Mesothelial cell of epicardium (in vitro differentiated cells): ENCODE data around the gene KANK3. TPM values are rescaled to one million over a fixed set of nuclear protein-coding genes. Genes with fewer than 3 reads are reported as not detected.
"Not testable (repeated sequence)": the region's sequence is repeated elsewhere in the genome, so short reads cannot be mapped to it uniquely, and the experiment has no call there.

Experiments
- DNase-seq, 2 experiments: peaks; one replicate each; pipeline ENCODE4 v3.0.0; 2021; ENCODE audit warnings: low spot score in 2 of 2; ENCODE audit not compliant: unreplicated experiment in 2 of 2
- H3K27ac Mint-ChIP-seq: 2 replicates; pipeline ENCODE4 v1.8.0; 2021; ENCODE audit warnings: mixed read lengths
- H3K27me3 Mint-ChIP-seq: 2 replicates; pipeline ENCODE4 v1.8.0; 2021; ENCODE audit warnings: low read depth, mixed read lengths
- H3K36me3 Mint-ChIP-seq: 2 replicates; pipeline ENCODE4 v1.8.0; 2021; ENCODE audit warnings: mixed read lengths
- H3K4me1 Mint-ChIP-seq: 2 replicates; pipeline ENCODE4 v1.8.0; 2021; ENCODE audit warnings: mixed read lengths
- H3K4me3 Mint-ChIP-seq: 2 replicates; pipeline ENCODE4 v1.8.0; 2021; ENCODE audit warnings: mild to moderate bottlenecking, moderate library complexity, mixed read lengths
- H3K9me3 Mint-ChIP-seq: 2 replicates; pipeline ENCODE4 v1.8.0; 2021; ENCODE audit warnings: mixed read lengths
- CTCF ChIP-seq: fragments of 200-600 bp; sonication (generic); IDR thresholded peaks from one replicate; pipeline ENCODE4 v1.5.0; 2021; ENCODE audit warnings: antibody characterized with exemption; ENCODE audit not compliant: unreplicated experiment
- total RNA-seq: library from RNA; stranded (reverse); gene quantifications from 3 replicates; pipeline ENCODE4 v1.2.1, GENCODE V29; 2021

Gene KANK3
- total RNA-seq, 1 donor from 2014 or later = 2.3 TPM

GRCh38 chr19:8377598-8377997, 34.5 kb upstream of the KANK3 start:
- H3K36me3 Mint-ChIP-seq = peaks cover 30% of the 10 kb centered on the region
- H3K27ac Mint-ChIP-seq = no peak overlapping the region
- no peak for TF ChIP-seq CTCF
- H3K4me3 Mint-ChIP-seq = no peak overlapping the region
- no peaks in the 10 kb centered on the region for H3K27me3 Mint-ChIP-seq
- H3K4me1 Mint-ChIP-seq = no peaks in the 10 kb centered on the region
- DNase-seq = no peak
- H3K9me3 Mint-ChIP-seq = peaks cover 3% of the 10 kb centered on the region

GRCh38 chr19:8376373-8376974, 33.4 kb upstream of the KANK3 start:
- not testable (repeated sequence) for H3K9me3 Mint-ChIP-seq, DNase-seq, H3K4me1 Mint-ChIP-seq, H3K4me3 Mint-ChIP-seq, H3K27ac Mint-ChIP-seq, H3K27me3 Mint-ChIP-seq
- peaks cover 30% of the 10 kb centered on the region for H3K36me3 Mint-ChIP-seq

GRCh38 chr19:8375766-8376165, 32.7 kb upstream of the KANK3 start:
- not testable (repeated sequence) for H3K9me3 Mint-ChIP-seq, DNase-seq
- H3K36me3 Mint-ChIP-seq = peaks cover 30% of the 10 kb centered on the region

GRCh38 chr19:8373867-8374813, 31.1 kb upstream of the KANK3 start:
- no peak for DNase-seq
- Mint-ChIP-seq H3K4me1 (no peaks in the 10 kb centered on the region), H3K4me3 (no peak overlapping the region), H3K27ac (no peak overlapping the region), H3K36me3 (peaks cover 21% of the 10 kb centered on the region), H3K9me3 (no peaks in the 10 kb centered on the region), H3K27me3 (no peaks in the 10 kb centered on the region)
- TF ChIP-seq CTCF = no peak

More at GRCh38 chr19:8375766-8376165, 32.7 kb upstream of the KANK3 start:
- H3K4me3 Mint-ChIP-seq, H3K27me3 Mint-ChIP-seq, H3K4me1 Mint-ChIP-seq, H3K27ac Mint-ChIP-seq: not testable (repeated sequence)

- Mint-ChIP-seq H3K4me1 (peaks cover 11% of the 10 kb centered on the region), H3K27me3 (peaks cover 9% of the 10 kb centered on the region), H3K4me3 (no peak overlapping the region), H3K36me3 (peaks cover 10% of the 10 kb centered on the region), H3K27ac (no peak overlapping the region), H3K9me3 (no peaks in the 10 kb centered on the region)
- DNase-seq = no peak
- TF ChIP-seq CTCF = no peak
Observed at GRCh38 chr19:8371011-8371804, 28.1 kb upstream of the KANK3 start.

GRCh38 chr19:8370176-8371010, 27.3 kb upstream of the KANK3 start:
- H3K4me3 Mint-ChIP-seq = no peak overlapping the region
- H3K36me3 Mint-ChIP-seq = peaks cover 12% of the 10 kb centered on the region
- H3K4me1 Mint-ChIP-seq = peaks cover 11% of the 10 kb centered on the region
- H3K9me3 Mint-ChIP-seq = no peaks in the 10 kb centered on the region
- H3K27me3 Mint-ChIP-seq = peaks cover 18% of the 10 kb centered on the region
- no peak for TF ChIP-seq CTCF
- H3K27ac Mint-ChIP-seq = no peak overlapping the region
- no peak for DNase-seq
